Measurements from ENCODE around the gene IL13RA2.

The IL13RA2 gene

DNA sequence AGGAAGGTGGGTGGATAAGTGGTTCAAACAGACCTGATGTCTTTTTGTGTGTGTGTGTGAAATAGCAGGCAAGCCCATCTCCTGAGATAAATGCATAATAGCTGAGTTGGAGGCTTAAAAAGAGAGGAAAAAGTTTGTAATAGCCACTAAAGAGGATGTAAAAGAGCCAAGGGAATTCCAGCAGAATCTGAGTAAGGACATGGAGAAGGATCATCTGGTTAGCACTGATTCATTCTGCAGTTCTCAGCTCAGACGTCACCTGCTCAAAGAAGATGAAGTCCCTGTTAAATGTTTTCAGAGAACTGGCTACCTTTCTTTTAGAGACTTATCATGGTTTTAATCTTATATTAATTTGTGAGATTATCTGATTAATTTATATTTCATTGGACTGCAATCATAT is 21.0 kb upstream of the IL13RA2 start:
- no peak overlapping the region for H3K9ac ChIP-seq (ENCODE audit: low read depth, low read length, poor library complexity, severe bottlenecking)
- H3K79me2 ChIP-seq (ENCODE audit: insufficient read depth, low read length): no peaks in the 10 kb centered on the region
- no peaks in the 10 kb centered on the region for H3K36me3 ChIP-seq (ENCODE audit: insufficient read depth, low read length)
- H3K9me3 ChIP-seq (ENCODE audit: insufficient read depth, low read depth, low read length): no peaks in the 10 kb centered on the region
- H3K9me2 ChIP-seq (replicated peaks; ENCODE audit: low read depth, low read length): no peaks in the 10 kb centered on the region
- H3F3A ChIP-seq (ENCODE audit: low read depth): no peaks in the 10 kb centered on the region
- H4K20me1 ChIP-seq (ENCODE audit: insufficient read depth, low read length, poor library complexity, severe bottlenecking): no peaks in the 10 kb centered on the region
- TF ChIP-seq, protein P1, sequence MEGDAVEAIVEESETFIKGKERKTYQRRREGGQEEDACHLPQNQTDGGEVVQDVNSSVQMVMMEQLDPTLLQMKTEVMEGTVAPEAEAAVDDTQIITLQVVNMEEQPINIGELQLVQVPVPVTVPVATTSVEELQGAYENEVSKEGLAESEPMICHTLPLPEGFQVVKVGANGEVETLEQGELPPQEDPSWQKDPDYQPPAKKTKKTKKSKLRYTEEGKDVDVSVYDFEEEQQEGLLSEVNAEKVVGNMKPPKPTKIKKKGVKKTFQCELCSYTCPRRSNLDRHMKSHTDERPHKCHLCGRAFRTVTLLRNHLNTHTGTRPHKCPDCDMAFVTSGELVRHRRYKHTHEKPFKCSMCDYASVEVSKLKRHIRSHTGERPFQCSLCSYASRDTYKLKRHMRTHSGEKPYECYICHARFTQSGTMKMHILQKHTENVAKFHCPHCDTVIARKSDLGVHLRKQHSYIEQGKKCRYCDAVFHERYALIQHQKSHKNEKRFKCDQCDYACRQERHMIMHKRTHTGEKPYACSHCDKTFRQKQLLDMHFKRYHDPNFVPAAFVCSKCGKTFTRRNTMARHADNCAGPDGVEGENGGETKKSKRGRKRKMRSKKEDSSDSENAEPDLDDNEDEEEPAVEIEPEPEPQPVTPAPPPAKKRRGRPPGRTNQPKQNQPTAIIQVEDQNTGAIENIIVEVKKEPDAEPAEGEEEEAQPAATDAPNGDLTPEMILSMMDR (conservative IDR thresholded peaks at IDR 0.05; ENCODE audit: low read length): no peak
- TF ChIP-seq EZH2phosphoT487 (IDR thresholded peaks at IDR 0.05; ENCODE audit: borderline replicate concordance): no peak
- H3K27me3 ChIP-seq (ENCODE audit: insufficient read depth, low read length, poor library complexity, severe bottlenecking): no peaks in the 10 kb centered on the region
- H3K4me3 ChIP-seq (ENCODE audit: low read length, poor library complexity, severe bottlenecking): no peak overlapping the region
- no peaks in the 10 kb centered on the region for H3K4me1 ChIP-seq (ENCODE audit: insufficient read depth, low read length, poor library complexity, severe bottlenecking)
- no peak overlapping the region for H3K4me2 ChIP-seq (ENCODE audit: low read depth, low read length, poor library complexity, severe bottlenecking)
- no peak overlapping the region for H2AFZ ChIP-seq (ENCODE audit: low read length)

DNA sequence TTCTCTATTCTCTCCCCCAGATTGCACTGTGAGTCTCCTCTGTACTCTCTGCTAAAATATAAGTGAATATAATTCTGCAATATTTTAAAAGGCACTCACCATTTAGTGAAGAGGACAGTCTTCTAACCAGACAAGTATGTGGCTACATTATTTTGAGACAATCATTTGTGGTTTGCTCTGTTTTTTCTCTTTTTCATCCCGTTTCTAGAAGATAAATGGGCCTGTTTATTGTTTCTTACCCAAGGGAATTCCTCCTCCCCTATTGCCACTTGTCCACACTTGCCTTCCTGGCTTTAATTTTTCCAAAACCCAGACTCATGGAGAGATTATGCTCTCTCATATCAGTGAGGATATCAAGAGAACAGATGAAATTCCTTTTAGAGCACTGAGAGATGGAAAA is 18.6 kb upstream of the IL13RA2 start:
- H3K79me2 ChIP-seq (ENCODE audit: insufficient read depth, low read length): no peaks in the 10 kb centered on the region
- no peaks in the 10 kb centered on the region for H3K9me2 ChIP-seq (replicated peaks; ENCODE audit: low read depth, low read length)
- H2AFZ ChIP-seq (ENCODE audit: low read length): no peak overlapping the region
- no peaks in the 10 kb centered on the region for H3K9me3 ChIP-seq (ENCODE audit: insufficient read depth, low read depth, low read length)
- no peaks in the 10 kb centered on the region for H3K4me1 ChIP-seq (ENCODE audit: insufficient read depth, low read length, poor library complexity, severe bottlenecking)
- H3F3A ChIP-seq (ENCODE audit: low read depth): no peaks in the 10 kb centered on the region
- no peaks in the 10 kb centered on the region for H4K20me1 ChIP-seq (ENCODE audit: insufficient read depth, low read length, poor library complexity, severe bottlenecking)
- TF ChIP-seq, protein P1 (conservative IDR thresholded peaks at IDR 0.05; ENCODE audit: low read length): no peak
- TF ChIP-seq EZH2phosphoT487 (IDR thresholded peaks at IDR 0.05; ENCODE audit: borderline replicate concordance): no peak
- no peaks in the 10 kb centered on the region for H3K27me3 ChIP-seq (ENCODE audit: insufficient read depth, low read length, poor library complexity, severe bottlenecking)
- no peak overlapping the region for H3K4me3 ChIP-seq (ENCODE audit: low read length, poor library complexity, severe bottlenecking)
- H3K9ac ChIP-seq (ENCODE audit: low read depth, low read length, poor library complexity, severe bottlenecking): no peak overlapping the region
- no peaks in the 10 kb centered on the region for H3K36me3 ChIP-seq (ENCODE audit: insufficient read depth, low read length)
- no peak overlapping the region for H3K4me2 ChIP-seq (ENCODE audit: low read depth, low read length, poor library complexity, severe bottlenecking)

DNA sequence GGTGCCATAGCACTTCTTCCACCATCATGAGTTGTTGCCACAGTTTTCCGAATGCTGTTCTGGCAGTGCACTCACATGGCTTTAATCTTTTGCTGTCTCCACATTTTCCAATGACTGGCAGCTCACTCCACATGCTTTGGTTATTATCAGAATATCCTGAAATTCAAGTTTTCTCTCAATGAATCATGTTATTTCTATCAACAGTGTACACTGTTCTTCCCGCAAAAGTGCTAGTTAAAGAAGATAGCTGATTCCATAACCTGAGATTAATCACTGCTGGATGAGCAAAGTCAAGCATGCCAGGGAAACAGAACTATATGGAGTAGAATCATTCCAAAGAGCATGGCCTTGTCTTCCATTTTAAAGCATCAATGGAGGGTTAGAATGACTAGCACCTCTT is 14.6 kb upstream of the IL13RA2 start:
- Histone ChIP-seq H3K9ac (ENCODE audit: low read depth, low read length, poor library complexity, severe bottlenecking) (no peak overlapping the region), H3K27me3 (ENCODE audit: insufficient read depth, low read length, poor library complexity, severe bottlenecking) (no peaks in the 10 kb centered on the region), H3K4me3 (ENCODE audit: low read length, poor library complexity, severe bottlenecking) (no peak overlapping the region), H4K20me1 (ENCODE audit: insufficient read depth, low read length, poor library complexity, severe bottlenecking) (no peaks in the 10 kb centered on the region), H3K9me3 (ENCODE audit: insufficient read depth, low read depth, low read length) (no peaks in the 10 kb centered on the region), H2AFZ (ENCODE audit: low read length) (no peak overlapping the region), H3K4me1 (ENCODE audit: insufficient read depth, low read length, poor library complexity, severe bottlenecking) (no peaks in the 10 kb centered on the region), H3K4me2 (ENCODE audit: low read depth, low read length, poor library complexity, severe bottlenecking) (no peak overlapping the region), H3K79me2 (ENCODE audit: insufficient read depth, low read length) (no peaks in the 10 kb centered on the region), H3K9me2 (replicated peaks; ENCODE audit: low read depth, low read length) (no peaks in the 10 kb centered on the region), H3F3A (ENCODE audit: low read depth) (no peaks in the 10 kb centered on the region), H3K36me3 (ENCODE audit: insufficient read depth, low read length) (no peaks in the 10 kb centered on the region)
- TF ChIP-seq, protein P1 (conservative IDR thresholded peaks at IDR 0.05; ENCODE audit: low read length): no peak
- no peak for TF ChIP-seq EZH2phosphoT487 (IDR thresholded peaks at IDR 0.05; ENCODE audit: borderline replicate concordance)

All from Loucy (cell line).